ENCODE measurements around the gene ICA1L.

The ICA1L gene

GRCh38 chr2:202782940-202783558, 88.5 kb downstream of the ICA1L start:
- no peak for DNase-seq (ENCODE audit: low read depth, low spot score)

GRCh38 chr2:202780514-202781021, 91.0 kb downstream of the ICA1L start:
- DNase-seq (ENCODE audit: low read depth, low spot score): no peak

- no peak for DNase-seq (ENCODE audit: low read depth, low spot score)
These were observed 93.3 kb downstream of the ICA1L start for GRCh38 chr2:202778217-202778616.

GRCh38 chr2:202774104-202774503, 97.5 kb downstream of the ICA1L start:
- no peak for DNase-seq (ENCODE audit: low read depth, low spot score)

- DNase-seq (ENCODE audit: low read depth, low spot score): no peak
These were observed 98.1 kb downstream of the ICA1L start for GRCh38 chr2:202773301-202773973.

GRCh38 chr2:202771741-202772460, 99.7 kb downstream of the ICA1L start:
- DNase-seq (ENCODE audit: low read depth, low spot score): no peak

- DNase-seq (ENCODE audit: low read depth, low spot score): no peak
These were observed 100.2 kb downstream of the ICA1L start for GRCh38 chr2:202771336-202771735.

GRCh38 chr2:202769201-202769600, 102.4 kb downstream of the ICA1L start:
- no peak for DNase-seq (ENCODE audit: low read depth, low spot score)

- DNase-seq (ENCODE audit: low read depth, low spot score): no peak
These were observed 103.3 kb downstream of the ICA1L start for GRCh38 chr2:202768273-202768672.

- DNase-seq (ENCODE audit: low read depth, low spot score): no peak
These were observed 106.1 kb downstream of the ICA1L start for GRCh38 chr2:202765436-202765835.

- DNase-seq (ENCODE audit: low read depth, low spot score): no peak
These were observed 106.6 kb downstream of the ICA1L start for GRCh38 chr2:202764991-202765390.

GRCh38 chr2:202763916-202764315, 107.7 kb downstream of the ICA1L start:
- DNase-seq (ENCODE audit: low read depth, low spot score): no peak

- DNase-seq (ENCODE audit: low read depth, low spot score): no peak
These were observed 109.0 kb downstream of the ICA1L start for GRCh38 chr2:202762556-202762955.

- no peak for DNase-seq (ENCODE audit: low read depth, low spot score)
These were observed 110.7 kb downstream of the ICA1L start for GRCh38 chr2:202760848-202761247.

- no peak for DNase-seq (ENCODE audit: low read depth, low spot score)
These were observed 113.0 kb downstream of the ICA1L start for GRCh38 chr2:202758604-202759003.

- DNase-seq (ENCODE audit: low read depth, low spot score): no peak
These were observed 113.4 kb downstream of the ICA1L start for GRCh38 chr2:202758128-202758527.

GRCh38 chr2:202757339-202757738, 114.2 kb downstream of the ICA1L start:
- no peak for DNase-seq (ENCODE audit: low read depth, low spot score)

GRCh38 chr2:202756598-202756997, 115.0 kb downstream of the ICA1L start:
- DNase-seq (ENCODE audit: low read depth, low spot score): no peak

GRCh38 chr2:202754936-202755335, 116.6 kb downstream of the ICA1L start:
- no peak for DNase-seq (ENCODE audit: low read depth, low spot score)

GRCh38 chr2:202752071-202752470, 119.5 kb downstream of the ICA1L start:
- no peak for DNase-seq (ENCODE audit: low read depth, low spot score)

- no peak for DNase-seq (ENCODE audit: low read depth, low spot score)
These were observed 120.7 kb downstream of the ICA1L start for GRCh38 chr2:202750763-202751427.

GRCh38 chr2:202749477-202749876, 122.1 kb downstream of the ICA1L start:
- DNase-seq (ENCODE audit: low read depth, low spot score): no peak

All from activated CD4-positive, CD25-positive, alpha-beta regulatory T cell treated with anti-CD3 and anti-CD28 coated beads, Interleukin-2, amount 50 U/mL, for 16 hours (primary cell).